ENCODE results near the gene ATP8A2. TPM values are rescaled to one million over a fixed set of nuclear protein-coding genes. Genes with fewer than 3 reads are reported as not detected.

ATP8A2 gene
- polyA plus RNA-seq, 3 donors, result not detected

DNA sequence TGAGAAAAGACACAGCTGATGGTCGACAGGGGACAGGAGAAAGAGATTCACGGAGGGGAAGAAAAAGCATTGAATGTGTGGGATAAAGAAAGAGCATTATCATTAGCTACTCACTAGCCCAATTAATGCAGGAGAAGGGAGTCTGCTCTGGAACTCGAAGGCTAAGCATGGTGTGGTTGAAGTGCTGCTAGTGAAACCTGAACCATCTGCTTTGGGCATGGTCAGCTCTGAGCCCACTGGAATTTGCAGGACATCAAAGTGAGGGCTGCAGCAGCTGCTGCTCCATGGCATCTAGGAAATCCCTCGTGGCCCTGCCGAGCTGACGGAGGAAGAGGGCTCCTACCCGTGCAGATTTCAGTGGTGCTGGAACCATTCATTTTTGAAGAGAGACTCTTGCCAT is 320.3 kb downstream of the ATP8A2 start:
- DNase-seq, result no peak
- H3K4me1 Mint-ChIP-seq, result no peaks in the 10 kb centered on the region
- no peak overlapping the region for H3K4me3 Mint-ChIP-seq

DNA sequence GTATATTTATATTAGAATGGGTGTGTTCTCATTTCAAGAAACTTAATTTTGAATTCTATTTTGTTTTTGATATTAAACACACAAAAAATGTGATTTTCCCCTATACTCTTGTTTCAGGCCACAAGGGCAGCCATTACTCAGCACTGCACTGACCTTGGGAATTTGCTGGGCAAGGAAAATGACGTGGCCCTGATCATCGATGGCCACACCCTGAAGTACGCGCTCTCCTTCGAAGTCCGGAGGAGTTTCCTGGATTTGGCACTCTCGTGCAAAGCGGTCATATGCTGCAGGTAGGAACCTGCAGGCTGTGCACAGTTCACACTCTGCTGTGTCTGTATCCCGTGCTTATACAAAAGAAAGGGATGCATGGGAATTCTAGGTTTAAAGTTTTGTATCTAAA is 327.3 kb downstream of the ATP8A2 start:
- Histone ChIP-seq H3K27me3 (ENCODE audit: control insufficient read depth in 2 of 2, insufficient read depth in 2 of 2, low read length in 2 of 2) (no peaks in the 10 kb centered on the region), H3K79me2 (ENCODE audit: insufficient read depth, low read length) (no peaks in the 10 kb centered on the region), H3K4me3 (replicated peaks in 1 of 3; ENCODE audit: low read depth in 2 of 3, low read length in 3 of 3) (no peak overlapping the region), H2AFZ (ENCODE audit: insufficient read depth, low read depth, low read length, poor library complexity, severe bottlenecking) (no peak overlapping the region), H3K4me1 (ENCODE audit: control insufficient read depth in 1 of 2, insufficient read depth in 2 of 2, low read length in 2 of 2) (no peaks in the 10 kb centered on the region), H3K9me3 (replicated peaks in 1 of 2; ENCODE audit: control insufficient read depth in 1 of 2, insufficient read depth in 1 of 2, low read length in 2 of 2) (no peaks in the 10 kb centered on the region), H3K36me3 (replicated peaks in 1 of 2; ENCODE audit: control insufficient read depth in 1 of 2, insufficient read depth in 2 of 2, low read length in 2 of 2) (no peaks in the 10 kb centered on the region), H3K27ac (ENCODE audit: low read depth in 1 of 2, low read length in 2 of 2) (no peak overlapping the region), H3K9ac (ENCODE audit: insufficient read depth, low read length, poor library complexity, severe bottlenecking) (no peak overlapping the region), H4K20me1 (ENCODE audit: insufficient read depth, low read length) (no peaks in the 10 kb centered on the region), H3K4me2 (replicated peaks; ENCODE audit: extremely low read depth, low read length, poor library complexity, severe bottlenecking) (no peak overlapping the region)
- TF ChIP-seq, protein P1, sequence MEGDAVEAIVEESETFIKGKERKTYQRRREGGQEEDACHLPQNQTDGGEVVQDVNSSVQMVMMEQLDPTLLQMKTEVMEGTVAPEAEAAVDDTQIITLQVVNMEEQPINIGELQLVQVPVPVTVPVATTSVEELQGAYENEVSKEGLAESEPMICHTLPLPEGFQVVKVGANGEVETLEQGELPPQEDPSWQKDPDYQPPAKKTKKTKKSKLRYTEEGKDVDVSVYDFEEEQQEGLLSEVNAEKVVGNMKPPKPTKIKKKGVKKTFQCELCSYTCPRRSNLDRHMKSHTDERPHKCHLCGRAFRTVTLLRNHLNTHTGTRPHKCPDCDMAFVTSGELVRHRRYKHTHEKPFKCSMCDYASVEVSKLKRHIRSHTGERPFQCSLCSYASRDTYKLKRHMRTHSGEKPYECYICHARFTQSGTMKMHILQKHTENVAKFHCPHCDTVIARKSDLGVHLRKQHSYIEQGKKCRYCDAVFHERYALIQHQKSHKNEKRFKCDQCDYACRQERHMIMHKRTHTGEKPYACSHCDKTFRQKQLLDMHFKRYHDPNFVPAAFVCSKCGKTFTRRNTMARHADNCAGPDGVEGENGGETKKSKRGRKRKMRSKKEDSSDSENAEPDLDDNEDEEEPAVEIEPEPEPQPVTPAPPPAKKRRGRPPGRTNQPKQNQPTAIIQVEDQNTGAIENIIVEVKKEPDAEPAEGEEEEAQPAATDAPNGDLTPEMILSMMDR (IDR thresholded peaks at IDR 0.05), result no peak
- H3K4me3 Mint-ChIP-seq, result no peak overlapping the region
- H3K4me1 Mint-ChIP-seq, result no peaks in the 10 kb centered on the region
- H3K9me3 Mint-ChIP-seq, result peaks cover 2 to 11% (median 4%) of the 10 kb centered on the region in 7 donors
- intact Hi-C loops (cut with micrococcal nuclease), result no loop called here
- no peaks in the 10 kb centered on the region for H3K36me3 Mint-ChIP-seq
- WGBS (ENCODE audit: insufficient coverage), result 96% methylated on average over 8 of the region's 9 CpGs
- H3K27me3 Mint-ChIP-seq (ENCODE audit: low read depth in 3 of 3), result no peaks in the 10 kb centered on the region
- DNase-seq, result no peak
- no peak overlapping the region for H3K27ac Mint-ChIP-seq

More for the DNA sequence above, 320.3 kb downstream of the ATP8A2 start:
- Histone ChIP-seq H3K4me2 (replicated peaks; ENCODE audit: extremely low read depth, low read length, poor library complexity, severe bottlenecking) (no peak overlapping the region), H3K4me3 (replicated peaks in 1 of 3; ENCODE audit: low read depth in 2 of 3, low read length in 3 of 3) (no peak overlapping the region), H2AFZ (ENCODE audit: insufficient read depth, low read depth, low read length, poor library complexity, severe bottlenecking) (no peak overlapping the region), H4K20me1 (ENCODE audit: insufficient read depth, low read length) (no peaks in the 10 kb centered on the region), H3K27ac (ENCODE audit: low read depth in 1 of 2, low read length in 2 of 2) (no peak overlapping the region), H3K9me3 (replicated peaks in 1 of 2; ENCODE audit: control insufficient read depth in 1 of 2, insufficient read depth in 1 of 2, low read length in 2 of 2) (no peaks in the 10 kb centered on the region), H3K27me3 (ENCODE audit: control insufficient read depth in 2 of 2, insufficient read depth in 2 of 2, low read length in 2 of 2) (no peaks in the 10 kb centered on the region), H3K4me1 (ENCODE audit: control insufficient read depth in 1 of 2, insufficient read depth in 2 of 2, low read length in 2 of 2) (no peaks in the 10 kb centered on the region), H3K9ac (ENCODE audit: insufficient read depth, low read length, poor library complexity, severe bottlenecking) (no peak overlapping the region), H3K79me2 (ENCODE audit: insufficient read depth, low read length) (no peaks in the 10 kb centered on the region), H3K36me3 (replicated peaks in 1 of 2; ENCODE audit: control insufficient read depth in 1 of 2, insufficient read depth in 2 of 2, low read length in 2 of 2) (no peaks in the 10 kb centered on the region)
- intact Hi-C loops (cut with micrococcal nuclease), result no loop called here
- no peak overlapping the region for H3K27ac Mint-ChIP-seq
- 72% methylated on average over 4 of the region's 7 CpGs for WGBS (ENCODE audit: insufficient coverage)
- H3K9me3 Mint-ChIP-seq, result peaks cover 0 to 5% (median 0%) of the 10 kb centered on the region in 7 donors
- no peaks in the 10 kb centered on the region for H3K27me3 Mint-ChIP-seq (ENCODE audit: low read depth in 3 of 3)
- TF ChIP-seq, protein P1 (IDR thresholded peaks at IDR 0.05), result no peak
- H3K36me3 Mint-ChIP-seq, result no peaks in the 10 kb centered on the region

Data from CD14-positive monocyte (primary cell).